Lower leg skin (tissue), 4 donors: ENCODE data around the gene NES. TPM values are rescaled to one million over a fixed set of nuclear protein-coding genes. Genes with fewer than 3 reads are reported as not detected.

Experiments
- DNase-seq, 2 donors: peaks; one replicate each; pipeline ENCODE4 v3.0.0-alpha.2; 2019; ENCODE audit warnings: low spot score in 2 of 2
- H3K4me3 ChIP-seq: fragments of 200-600 bp; sonication (generic); 2 replicates; pipeline ENCODE4 v1.5.1; 2017; ENCODE audit warnings: mild to moderate bottlenecking, low read depth; ENCODE audit not compliant: poor library complexity, severe bottlenecking
- POLR2A ChIP-seq, 2 donors: fragments of 450-650 bp; IDR thresholded peaks; one replicate each; pipeline ENCODE4 v1.6.1; 2016 to 2017; ENCODE audit warnings: antibody characterized with exemption in 2 of 2, mild to moderate bottlenecking in 1 of 2, moderate library complexity in 1 of 2
- WGBS, 2 donors: methylation state at CpG; one replicate each; pipeline ENCODE4 v1.1.5; 2018; 5-methylcytosine and 5-hydroxymethylcytosine counted together
- intact Hi-C: fragments of 100-400 bp; cut with DNase I; formaldehyde crosslinking; loops from one replicate; pipeline ENCODE4 v1.15.0; 2023; ENCODE audit warnings: low total_unique reads
- total RNA-seq, 4 donors: library from RNA; depleted of rRNA; stranded (reverse); fragments of >200 nt; gene quantifications; one replicate each; pipeline ENCODE4 v1.1.0, GENCODE V29; 2016
- TF ChIP-seq, protein P1 (sequence below), 3 donors: fragments of 450-650 bp; IDR thresholded peaks; one replicate each; pipeline ENCODE4 v1.5.1; 2016; ENCODE audit warnings: antibody characterized with exemption in 3 of 3, mild to moderate bottlenecking in 3 of 3, moderate library complexity in 2 of 3

The NES gene
- total RNA-seq, 4 donors from 2014 or later: 2.4 to 8.9 (median 5.0) TPM

DNA sequence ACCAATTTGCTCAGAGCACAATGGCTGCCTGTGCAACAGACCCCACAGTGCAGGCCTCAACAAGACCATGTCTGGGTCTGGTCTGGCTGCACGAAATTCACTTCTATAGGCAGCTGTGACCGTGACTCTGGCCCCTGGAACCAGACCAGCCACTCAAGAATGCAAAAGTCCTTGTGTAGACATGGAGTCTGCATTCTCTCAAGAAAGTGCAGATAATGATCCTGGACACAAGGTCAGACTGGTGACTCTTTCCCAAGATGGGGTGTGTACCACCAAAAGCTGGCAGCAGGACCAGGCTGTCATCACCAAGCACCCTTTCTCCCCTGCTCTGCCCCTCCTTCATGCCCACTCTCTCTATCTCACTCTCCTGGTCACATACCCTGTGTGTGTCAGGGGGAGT, 43.9 kb upstream of the NES start:
- WGBS, 2 donors: 78 to 88% methylated on average over 2 of the region's 2 CpGs
- DNase-seq: no peak
- intact Hi-C loops: no loop called here
- TF ChIP-seq POLR2A (IDR thresholded peaks at IDR 0.05): no peak
- TF ChIP-seq, protein P1, sequence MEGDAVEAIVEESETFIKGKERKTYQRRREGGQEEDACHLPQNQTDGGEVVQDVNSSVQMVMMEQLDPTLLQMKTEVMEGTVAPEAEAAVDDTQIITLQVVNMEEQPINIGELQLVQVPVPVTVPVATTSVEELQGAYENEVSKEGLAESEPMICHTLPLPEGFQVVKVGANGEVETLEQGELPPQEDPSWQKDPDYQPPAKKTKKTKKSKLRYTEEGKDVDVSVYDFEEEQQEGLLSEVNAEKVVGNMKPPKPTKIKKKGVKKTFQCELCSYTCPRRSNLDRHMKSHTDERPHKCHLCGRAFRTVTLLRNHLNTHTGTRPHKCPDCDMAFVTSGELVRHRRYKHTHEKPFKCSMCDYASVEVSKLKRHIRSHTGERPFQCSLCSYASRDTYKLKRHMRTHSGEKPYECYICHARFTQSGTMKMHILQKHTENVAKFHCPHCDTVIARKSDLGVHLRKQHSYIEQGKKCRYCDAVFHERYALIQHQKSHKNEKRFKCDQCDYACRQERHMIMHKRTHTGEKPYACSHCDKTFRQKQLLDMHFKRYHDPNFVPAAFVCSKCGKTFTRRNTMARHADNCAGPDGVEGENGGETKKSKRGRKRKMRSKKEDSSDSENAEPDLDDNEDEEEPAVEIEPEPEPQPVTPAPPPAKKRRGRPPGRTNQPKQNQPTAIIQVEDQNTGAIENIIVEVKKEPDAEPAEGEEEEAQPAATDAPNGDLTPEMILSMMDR (IDR thresholded peaks at IDR 0.05): no peak
- no peak overlapping the region for H3K4me3 ChIP-seq

DNA sequence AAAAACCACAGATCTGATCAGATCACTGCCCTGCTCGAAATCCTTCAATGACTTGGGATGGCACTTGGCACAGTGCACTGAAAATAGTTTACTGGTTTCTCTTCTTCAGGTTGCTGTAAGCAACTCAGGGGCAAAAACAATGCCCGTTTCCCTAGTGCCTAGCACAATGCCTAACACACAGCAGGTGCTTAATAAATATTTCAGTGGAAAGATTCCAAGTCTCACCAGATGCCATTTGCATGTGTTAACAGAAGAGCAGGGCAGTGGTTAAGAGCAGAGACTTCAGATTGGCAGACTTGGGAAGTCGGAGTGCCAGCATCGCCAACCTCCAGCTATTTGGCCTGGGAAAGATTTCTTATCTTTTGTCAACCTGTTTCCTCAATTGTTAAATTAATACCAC, 40.1 kb upstream of the NES start:
- TF ChIP-seq POLR2A (IDR thresholded peaks at IDR 0.05): no peak
- TF ChIP-seq, protein P1 (IDR thresholded peaks at IDR 0.05): no peak
- no peak for DNase-seq
- intact Hi-C loops: no loop called here
- no peak overlapping the region for H3K4me3 ChIP-seq
- WGBS, 2 donors: 55 to 73% methylated on average over 4 of the region's 4 CpGs

DNA sequence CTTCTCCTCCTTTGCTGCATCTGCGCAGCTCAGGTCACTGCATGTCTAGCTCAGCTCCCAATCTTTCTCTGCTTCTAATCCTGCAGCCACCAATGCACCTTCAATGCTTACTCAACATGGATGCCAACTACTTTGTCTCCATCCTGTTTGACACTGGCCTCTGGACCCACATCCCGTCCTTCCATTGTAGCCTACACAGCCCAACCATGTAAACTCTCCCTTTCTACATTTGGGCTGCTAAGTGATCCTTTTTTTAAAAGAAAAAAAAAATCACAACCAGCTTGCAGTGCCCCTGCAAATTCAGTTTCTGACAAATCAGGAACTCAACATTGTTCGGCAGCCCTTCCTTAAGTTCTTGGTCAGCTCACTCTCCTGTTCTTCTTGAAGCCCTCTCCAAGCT, 37.6 kb upstream of the NES start:
- no peak overlapping the region for H3K4me3 ChIP-seq
- 77 to 81% methylated on average over 3 of the region's 3 CpGs for WGBS, 2 donors
- intact Hi-C loops: no loop called here

DNA sequence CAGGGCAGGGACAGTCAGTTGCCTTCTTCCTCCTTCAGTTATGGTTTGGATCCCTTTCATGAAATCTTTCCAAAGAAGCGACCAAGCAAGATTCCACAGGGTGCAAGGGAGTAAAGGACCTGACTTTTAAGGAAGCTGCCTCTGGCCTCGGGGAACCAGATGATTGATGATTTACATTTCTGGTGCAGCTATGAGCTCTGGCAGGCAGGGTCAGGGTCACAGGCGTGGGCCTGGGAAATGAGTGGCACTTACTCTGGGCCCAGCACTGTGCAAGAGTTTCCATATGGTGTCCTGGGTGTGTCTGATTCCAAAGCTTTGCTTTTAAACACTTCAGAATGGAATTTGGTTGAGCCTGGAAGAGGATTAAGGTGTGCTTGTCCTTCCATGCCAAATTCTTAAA, 35.4 kb upstream of the NES start:
- no peak for DNase-seq
- WGBS, 2 donors: 20 to 29% methylated on average over 3 of the region's 3 CpGs
- intact Hi-C loops: no loop called here
- TF ChIP-seq, protein P1 (IDR thresholded peaks at IDR 0.05): no peak
- TF ChIP-seq POLR2A (IDR thresholded peaks at IDR 0.05): no peak
- no peak overlapping the region for H3K4me3 ChIP-seq

More for the DNA sequence above, 37.6 kb upstream of the NES start:
- no peak for DNase-seq
- no peak for TF ChIP-seq POLR2A (IDR thresholded peaks at IDR 0.05)
- TF ChIP-seq, protein P1 (IDR thresholded peaks at IDR 0.05): no peak

DNA sequence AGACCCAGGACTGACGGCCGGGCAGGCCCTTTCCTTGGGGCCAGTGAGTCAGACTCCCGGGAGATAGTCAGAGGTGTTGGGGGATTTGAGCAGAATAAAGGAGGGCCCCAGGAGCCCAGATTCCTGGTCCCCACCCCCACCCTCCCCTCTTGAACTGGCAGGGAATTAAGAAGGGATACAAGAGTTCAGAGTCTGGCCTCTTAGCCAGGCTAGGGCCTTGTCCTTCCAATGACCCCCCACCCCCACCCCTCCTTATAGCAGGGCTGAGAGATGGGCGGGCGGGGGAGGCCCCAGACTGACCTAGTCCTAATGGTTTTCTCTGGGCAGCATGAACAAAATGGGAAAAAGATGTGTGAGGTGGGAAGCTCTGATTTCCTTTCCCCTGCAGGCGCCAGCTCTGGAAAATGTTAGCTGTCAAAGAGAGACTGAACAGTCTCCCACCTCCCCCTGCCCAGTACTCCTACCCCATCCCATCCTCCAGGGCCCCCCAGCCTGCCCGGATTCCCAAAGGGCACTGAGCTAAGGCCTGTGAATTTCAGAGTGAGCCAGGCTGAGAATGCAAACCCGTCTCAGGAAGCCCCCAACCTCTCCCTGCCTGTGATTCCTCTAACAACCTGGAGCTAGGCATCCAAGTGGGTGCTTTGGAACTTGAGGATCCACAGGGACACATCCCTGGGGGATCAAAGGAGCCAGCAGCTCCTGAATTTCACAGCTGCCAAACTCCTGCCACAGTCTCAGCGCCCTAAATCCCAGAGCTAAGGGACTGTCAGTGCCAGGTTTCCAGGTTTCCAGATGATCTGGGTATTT, 34.0 kb upstream of the NES start:
- TF ChIP-seq POLR2A (IDR thresholded peaks at IDR 0.05): no peak
- TF ChIP-seq, protein P1 (IDR thresholded peaks at IDR 0.05): no peak
- intact Hi-C loops: no loop called here
- DNase-seq: no peak
- 64% methylated on average over 9 of the region's 9 CpGs for whole genome bisulfite sequencing, 2 donors
- H3K4me3 ChIP-seq: no peak overlapping the region
